Inflammatory macrophage (primary cell): ENCODE measurements around the gene LSAMP.

Experiments
- DNase-seq, 2 donors: peaks; one replicate each; pipeline ENCODE4 v3.0.0-alpha.2; 2020 to 2022

The LSAMP gene

GRCh38 chr3:116005404-116005803 is 439.9 kb downstream of the LSAMP start:
- DNase-seq: no peak

- DNase-seq: no peak
Observed at GRCh38 chr3:116002235-116002634, 443.1 kb downstream of the LSAMP start.

GRCh38 chr3:116001151-116001621 is 444.1 kb downstream of the LSAMP start:
- DNase-seq: no peak

- DNase-seq: no peak
Observed at GRCh38 chr3:116000311-116000710, 445.0 kb downstream of the LSAMP start.

- DNase-seq: no peak
Observed at GRCh38 chr3:115999613-116000012, 445.7 kb downstream of the LSAMP start.

GRCh38 chr3:115999001-115999585 is 446.2 kb downstream of the LSAMP start:
- no peak for DNase-seq

- DNase-seq: no peak
Observed at GRCh38 chr3:115996420-115997108, 448.7 kb downstream of the LSAMP start.

GRCh38 chr3:115990669-115991068 is 454.6 kb downstream of the LSAMP start:
- DNase-seq: no peak

GRCh38 chr3:115989684-115990421 is 455.4 kb downstream of the LSAMP start:
- no peak for DNase-seq

- DNase-seq: no peak
Observed at GRCh38 chr3:115986555-115987207, 458.6 kb downstream of the LSAMP start.

GRCh38 chr3:115982629-115983028 is 462.7 kb downstream of the LSAMP start:
- DNase-seq: no peak

GRCh38 chr3:115982108-115982507 is 463.2 kb downstream of the LSAMP start:
- no peak for DNase-seq

- no peak for DNase-seq
Observed at GRCh38 chr3:115980709-115981108, 464.6 kb downstream of the LSAMP start.

- DNase-seq: no peak
Observed at GRCh38 chr3:115977866-115978265, 467.4 kb downstream of the LSAMP start.

- DNase-seq: no peak
Observed at GRCh38 chr3:115975796-115976195, 469.5 kb downstream of the LSAMP start.

- DNase-seq: no peak
Observed at GRCh38 chr3:115975353-115975752, 469.9 kb downstream of the LSAMP start.

GRCh38 chr3:115974940-115975339 is 470.3 kb downstream of the LSAMP start:
- DNase-seq: no peak

GRCh38 chr3:115968871-115969270 is 476.4 kb downstream of the LSAMP start:
- no peak for DNase-seq

- DNase-seq: no peak
Observed at GRCh38 chr3:115961380-115961779, 483.9 kb downstream of the LSAMP start.

GRCh38 chr3:115960799-115961198 is 484.5 kb downstream of the LSAMP start:
- DNase-seq: no peak

- DNase-seq: no peak
Observed at GRCh38 chr3:115958526-115958925, 486.8 kb downstream of the LSAMP start.

- no peak for DNase-seq
Observed at GRCh38 chr3:115947325-115947724, 498.0 kb downstream of the LSAMP start.

GRCh38 chr3:115943579-115943978 is 501.7 kb downstream of the LSAMP start:
- no peak for DNase-seq
